Nephron progenitor cell (in vitro differentiated cells): ENCODE results near the gene KRT86.
A peak's percentile ranks its signal among the peaks of the same experiment; 100 is the strongest.

ENCODE experiments used
- DNase-seq: peaks from one replicate; pipeline ENCODE4 v3.0.0; 2021
- H3K27ac Mint-ChIP-seq: 2 replicates; pipeline ENCODE4 v1.8.0; 2021; ENCODE audit warnings: mild to moderate bottlenecking, moderate library complexity, mixed read lengths
- H3K27me3 Mint-ChIP-seq: 2 replicates; pipeline ENCODE4 v1.8.0; 2021; ENCODE audit warnings: mild to moderate bottlenecking, low read depth, mixed read lengths; ENCODE audit not compliant: poor library complexity
- H3K36me3 Mint-ChIP-seq: 2 replicates; pipeline ENCODE4 v1.8.0; 2021; ENCODE audit warnings: low read depth, mixed read lengths
- H3K4me1 Mint-ChIP-seq: 2 replicates; pipeline ENCODE4 v1.8.0; 2021; ENCODE audit warnings: mixed read lengths
- H3K4me3 Mint-ChIP-seq: 2 replicates; pipeline ENCODE4 v1.8.0; 2021; ENCODE audit warnings: mild to moderate bottlenecking, moderate library complexity, mixed read lengths
- H3K9me3 Mint-ChIP-seq: 2 replicates; pipeline ENCODE4 v1.8.0; 2021; ENCODE audit warnings: mild to moderate bottlenecking, moderate library complexity, mixed read lengths
- CTCF ChIP-seq: fragments of 200-600 bp; sonication (generic); IDR thresholded peaks from 2 replicates; pipeline ENCODE4 v1.5.0; 2021; ENCODE audit warnings: antibody characterized with exemption

The KRT86 gene

GRCh38 chr12:52246720-52247621 lies 27.5 kb upstream of the KRT86 start:
- peaks cover 58% of the 10 kb centered on the region for H3K27me3 Mint-ChIP-seq
- no peaks in the 10 kb centered on the region for H3K36me3 Mint-ChIP-seq
- no peak overlapping the region for H3K4me3 Mint-ChIP-seq
- no peak overlapping the region for H3K27ac Mint-ChIP-seq
- no peak for DNase-seq
- no peaks in the 10 kb centered on the region for H3K9me3 Mint-ChIP-seq
- peaks cover 58% of the 10 kb centered on the region for H3K4me1 Mint-ChIP-seq
- no peak for TF ChIP-seq CTCF

DNA sequence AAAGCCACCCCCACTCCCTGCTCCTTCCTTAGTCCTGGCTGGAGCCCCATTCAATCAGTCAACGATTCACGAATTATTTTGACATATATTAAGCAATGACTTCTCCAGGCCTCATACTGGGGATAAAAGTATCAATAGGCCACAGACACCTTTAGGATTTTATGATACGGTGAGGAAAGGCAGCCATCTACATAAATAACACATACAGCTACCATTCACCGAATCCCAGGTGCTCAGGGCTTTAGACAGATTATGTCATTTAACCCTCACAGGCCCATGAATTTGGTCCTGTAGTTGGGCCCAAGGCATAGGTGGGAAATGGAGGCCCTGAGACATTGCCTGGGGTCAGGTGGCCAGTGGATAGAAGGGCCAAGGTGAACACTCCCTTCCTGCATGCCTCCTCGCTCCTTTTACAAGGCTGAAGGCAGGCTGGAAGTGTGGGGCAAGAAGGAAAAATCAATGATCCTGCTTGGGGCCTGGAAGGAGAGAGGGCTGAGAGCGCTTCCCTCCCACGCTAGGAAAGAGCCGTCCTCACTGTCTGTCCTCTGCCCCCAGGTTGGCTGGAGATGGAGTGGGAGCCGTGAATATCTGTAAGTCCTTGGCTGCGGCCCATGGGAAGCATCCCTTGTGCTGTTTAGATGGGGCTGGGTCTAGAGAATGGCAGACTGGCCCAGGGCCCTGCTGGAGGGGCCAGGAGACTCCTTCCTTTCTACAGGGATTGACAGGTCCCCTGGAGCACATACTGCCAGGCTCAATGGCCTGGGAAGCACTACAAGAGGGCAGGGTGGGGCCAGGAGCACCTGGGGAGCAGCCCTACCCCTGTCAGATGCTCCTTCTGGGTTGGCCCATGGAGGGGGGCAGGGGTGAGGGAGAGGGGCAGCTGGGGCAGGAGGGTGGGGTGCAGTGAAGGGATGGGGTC lies 26.6 kb upstream of the KRT86 start:
- no peaks in the 10 kb centered on the region for H3K36me3 Mint-ChIP-seq
- no peaks in the 10 kb centered on the region for H3K9me3 Mint-ChIP-seq
- peaks cover 66% of the 10 kb centered on the region for H3K27me3 Mint-ChIP-seq
- TF ChIP-seq CTCF = no peak
- H3K27ac Mint-ChIP-seq = no peak overlapping the region
- H3K4me3 Mint-ChIP-seq = no peak overlapping the region
- no peak for DNase-seq
- peaks cover 66% of the 10 kb centered on the region for H3K4me1 Mint-ChIP-seq

- DNase-seq = no peak
- no peak for TF ChIP-seq CTCF
- Mint-ChIP-seq H3K4me1 (peaks cover 63% of the 10 kb centered on the region), H3K9me3 (no peaks in the 10 kb centered on the region), H3K27ac (no peak overlapping the region), H3K36me3 (no peaks in the 10 kb centered on the region), H3K4me3 (no peak overlapping the region), H3K27me3 (peaks cover 69% of the 10 kb centered on the region)
Observed at GRCh38 chr12:52248541-52249461, 25.6 kb upstream of the KRT86 start.

DNA sequence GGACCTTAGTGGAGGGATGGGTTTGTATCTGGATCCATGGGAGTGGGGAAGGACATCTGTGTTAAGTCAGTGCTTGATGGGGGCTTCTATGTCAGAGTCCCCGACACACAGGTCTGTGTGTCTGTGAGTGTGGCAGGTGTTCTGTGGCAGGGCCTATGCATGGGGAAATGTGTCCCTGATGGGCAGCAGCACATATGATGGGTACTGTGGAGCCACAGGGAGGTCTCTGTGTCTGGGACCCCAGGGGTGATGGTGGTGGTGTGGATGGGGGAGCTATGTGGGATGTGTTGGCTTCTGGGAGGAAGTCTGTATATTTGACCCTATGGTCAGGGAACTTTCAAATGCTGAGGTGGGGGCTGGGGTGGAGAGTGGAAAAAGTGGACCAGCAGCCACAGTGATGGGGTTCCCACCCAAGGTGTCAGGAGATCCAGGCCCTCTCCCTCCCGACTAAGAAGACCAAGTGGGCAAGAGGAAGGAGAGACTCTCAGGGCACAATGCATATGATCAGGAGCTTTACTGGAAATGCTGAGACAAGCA lies 24.9 kb upstream of the KRT86 start:
- H3K27ac Mint-ChIP-seq = no peak overlapping the region
- no peak for TF ChIP-seq CTCF
- H3K27me3 Mint-ChIP-seq = peaks cover 77% of the 10 kb centered on the region
- peaks cover 56% of the 10 kb centered on the region for H3K4me1 Mint-ChIP-seq
- H3K36me3 Mint-ChIP-seq = no peaks in the 10 kb centered on the region
- H3K4me3 Mint-ChIP-seq = peak overlapping the region; percentile 61
- no peaks in the 10 kb centered on the region for H3K9me3 Mint-ChIP-seq
- no peak for DNase-seq
